Measurements from ENCODE around the gene DHX9.
A peak's percentile ranks its signal among the peaks of the same experiment; 100 is the strongest.

DHX9 gene

DNA sequence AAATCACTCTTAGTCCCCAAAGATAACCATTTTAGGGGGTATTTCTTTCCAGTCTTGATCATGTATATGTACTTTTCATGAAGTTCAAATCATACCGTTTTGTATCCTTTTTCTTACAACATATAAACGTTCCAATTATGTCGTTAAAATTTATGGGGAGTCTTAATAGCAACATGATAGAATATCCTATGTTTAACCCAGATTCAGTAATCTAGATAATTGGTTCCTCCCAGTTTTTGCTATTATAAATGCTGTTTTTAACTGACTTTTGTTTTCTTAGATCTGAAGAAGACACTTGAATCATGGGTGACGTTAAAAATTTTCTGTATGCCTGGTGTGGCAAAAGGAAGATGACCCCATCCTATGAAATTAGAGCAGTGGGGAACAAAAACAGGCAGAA, 3.1 kb downstream of the DHX9 start:
- no peak for DNase-seq

- no peak for DNase-seq
Measured at GRCh38 chr1:182845379-182845778, 6.2 kb downstream of the DHX9 start.

DNA sequence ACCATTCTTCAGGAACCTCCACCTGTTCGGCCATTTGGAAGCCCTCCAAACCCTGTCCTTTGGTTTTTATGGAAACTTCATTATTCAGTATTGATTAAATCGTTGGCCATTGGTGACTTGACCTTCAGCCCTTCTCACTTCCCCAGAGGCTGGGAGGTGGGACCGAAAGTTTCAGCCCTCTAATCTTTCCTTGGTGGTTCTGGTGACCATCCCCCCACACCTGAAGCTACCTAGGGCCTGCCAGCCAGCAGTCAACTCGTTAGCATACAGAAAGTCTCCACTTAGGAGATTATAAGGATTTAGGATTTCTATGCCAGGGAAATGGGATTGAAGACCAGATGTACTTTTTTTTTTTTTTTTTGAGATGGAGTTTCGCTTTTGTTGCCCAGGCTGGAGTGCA, 6.7 kb downstream of the DHX9 start:
- no peak for DNase-seq

DNA sequence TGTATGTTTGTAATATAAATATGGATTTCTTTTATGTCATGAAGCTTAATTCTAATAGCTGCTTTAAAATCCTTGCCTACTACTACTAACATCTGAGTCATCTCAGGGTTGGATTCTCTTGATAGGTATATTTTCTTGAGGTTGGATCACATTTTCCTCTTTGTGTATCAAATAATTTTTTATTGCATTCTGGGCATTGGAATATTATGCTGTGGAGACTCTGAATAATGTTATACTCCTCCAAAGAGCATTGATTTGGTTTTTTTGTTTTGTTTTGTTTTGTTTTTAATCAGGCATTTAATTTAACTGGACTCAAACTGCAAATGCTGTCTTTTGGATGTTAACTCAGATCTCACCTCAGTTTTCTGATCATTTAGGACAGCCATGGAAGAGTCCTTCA, 8.0 kb downstream of the DHX9 start:
- no peak for DNase-seq

DNA sequence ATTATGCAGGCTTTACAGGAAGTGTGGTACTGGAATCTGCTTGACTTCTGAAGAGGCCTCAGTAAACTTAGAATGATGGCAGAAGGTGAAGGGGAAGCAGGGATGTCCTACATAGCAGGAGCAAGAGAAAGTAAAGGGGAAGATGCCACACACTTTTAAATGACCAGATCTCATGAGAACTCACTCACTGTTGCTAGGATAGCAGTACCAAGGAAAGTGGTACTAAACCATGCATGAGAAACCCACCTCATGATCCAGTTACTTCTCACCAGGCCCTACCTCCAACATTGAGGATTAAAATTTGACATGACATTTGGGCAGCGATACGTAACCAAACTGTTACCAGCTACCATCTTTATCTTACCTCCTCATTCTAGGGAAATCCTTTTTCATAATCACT, 9.6 kb downstream of the DHX9 start:
- no peak for DNase-seq

- no peak for DNase-seq
Measured at GRCh38 chr1:182850319-182850718, 11.2 kb downstream of the DHX9 start.

DNA sequence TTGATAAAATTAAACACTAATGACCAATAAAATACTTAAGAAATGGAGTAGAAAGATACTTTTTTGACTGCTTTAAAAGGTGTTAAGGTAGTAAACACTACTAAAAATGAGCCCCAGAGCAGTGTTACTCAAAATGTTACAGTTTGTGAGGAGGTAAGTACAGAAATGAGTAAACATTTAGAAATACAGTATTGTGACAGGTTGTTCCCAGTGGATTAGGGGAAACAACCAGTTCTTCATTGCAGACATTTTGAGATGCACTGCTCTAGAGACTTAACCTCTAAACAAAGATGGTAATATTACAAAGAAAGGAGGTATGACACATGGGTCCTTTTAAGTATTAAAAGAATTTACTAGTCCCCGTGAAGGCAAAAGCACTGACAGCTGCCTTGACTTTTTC, 12.7 kb downstream of the DHX9 start:
- no peak for DNase-seq

DNA sequence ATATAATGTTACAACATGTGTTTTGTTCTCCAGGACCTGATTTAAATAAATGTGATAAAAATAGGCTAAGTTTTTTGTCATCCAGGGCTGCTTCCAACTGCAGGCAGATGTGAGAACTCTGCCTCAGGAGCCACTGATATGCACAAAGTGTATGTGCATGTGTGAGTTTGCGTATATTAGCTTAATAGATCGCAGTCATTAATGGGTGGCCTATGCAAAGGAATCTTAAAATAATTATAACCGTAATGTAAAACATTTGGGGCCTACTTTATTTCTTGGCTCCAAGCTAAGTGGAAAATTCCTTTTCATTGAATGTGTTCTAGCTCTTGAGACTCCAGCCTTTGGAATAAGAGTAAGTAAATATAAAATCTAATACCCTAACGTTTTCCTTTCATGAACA, 16.8 kb downstream of the DHX9 start:
- no peak for DNase-seq

GRCh38 chr1:182857212-182857611, 18.1 kb downstream of the DHX9 start:
- no peak for DNase-seq

- no peak for DNase-seq
Measured at GRCh38 chr1:182860658-182861057, 21.5 kb downstream of the DHX9 start.

DNA sequence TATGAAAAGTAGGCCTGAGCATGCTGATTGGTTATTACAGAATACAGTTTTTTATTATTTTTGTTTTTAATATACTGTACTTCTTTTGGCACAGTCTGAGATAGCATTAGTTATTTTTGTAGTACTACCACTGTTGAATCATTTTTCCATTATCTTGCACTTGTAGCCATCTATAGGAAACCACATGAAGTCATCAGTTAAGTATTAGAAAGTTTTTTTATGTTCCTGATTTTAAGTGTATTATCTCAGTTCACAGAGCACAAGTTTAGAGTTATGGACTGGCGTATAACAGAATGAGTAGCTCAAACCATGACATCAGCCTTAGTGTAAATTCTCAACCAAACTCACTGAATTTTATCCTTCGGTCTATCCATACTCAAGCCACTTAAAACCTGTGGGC, 22.8 kb downstream of the DHX9 start:
- no peak for DNase-seq

DNA sequence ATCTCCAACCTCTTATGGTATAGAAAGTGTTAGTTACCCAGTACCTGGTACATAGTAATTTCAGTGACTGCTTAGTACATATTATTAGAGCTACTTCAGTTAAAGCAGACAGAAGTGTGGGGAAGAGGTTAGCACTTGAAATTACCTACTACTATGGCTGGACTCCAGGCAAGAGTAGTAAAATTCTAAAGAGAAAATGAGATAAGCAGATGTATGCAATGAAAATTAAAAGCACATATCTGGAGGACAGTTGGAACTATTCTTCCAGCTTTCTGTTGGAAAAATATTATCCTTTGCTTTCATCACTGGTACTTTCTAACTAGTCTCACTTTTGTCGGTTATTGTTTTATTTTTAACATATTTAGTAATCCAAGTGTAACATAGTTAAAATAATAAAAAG, 23.7 kb downstream of the DHX9 start:
- DNase-seq: no peak

GRCh38 chr1:182863940-182864339, 24.8 kb downstream of the DHX9 start:
- DNase-seq: no peak

DNA sequence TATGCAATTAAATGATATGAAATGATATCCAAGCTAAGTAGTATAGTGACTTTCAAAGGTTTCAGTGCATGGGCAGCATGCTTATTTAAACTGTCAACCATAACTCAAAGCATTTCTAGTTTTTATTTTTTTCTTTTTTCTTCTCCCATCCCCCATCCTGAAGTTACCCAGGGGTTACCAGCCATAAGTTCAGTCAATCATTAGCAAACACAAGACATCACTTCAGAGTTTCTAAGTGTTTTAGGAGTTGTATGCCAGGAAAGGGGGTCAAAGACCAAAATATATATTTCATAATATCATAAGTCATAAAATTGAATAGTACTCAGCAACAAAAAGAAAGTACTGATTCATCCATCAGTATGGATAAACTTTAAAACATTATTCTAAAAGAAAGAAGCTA, 28.7 kb downstream of the DHX9 start:
- DNase-seq: no peak

GRCh38 chr1:182869241-182869666, 30.1 kb downstream of the DHX9 start:
- DNase-seq: no peak

GRCh38 chr1:182872881-182873280, 33.7 kb downstream of the DHX9 start:
- no peak for DNase-seq

- DNase-seq: no peak
Measured at GRCh38 chr1:182875889-182876288, 36.7 kb downstream of the DHX9 start.

DNA sequence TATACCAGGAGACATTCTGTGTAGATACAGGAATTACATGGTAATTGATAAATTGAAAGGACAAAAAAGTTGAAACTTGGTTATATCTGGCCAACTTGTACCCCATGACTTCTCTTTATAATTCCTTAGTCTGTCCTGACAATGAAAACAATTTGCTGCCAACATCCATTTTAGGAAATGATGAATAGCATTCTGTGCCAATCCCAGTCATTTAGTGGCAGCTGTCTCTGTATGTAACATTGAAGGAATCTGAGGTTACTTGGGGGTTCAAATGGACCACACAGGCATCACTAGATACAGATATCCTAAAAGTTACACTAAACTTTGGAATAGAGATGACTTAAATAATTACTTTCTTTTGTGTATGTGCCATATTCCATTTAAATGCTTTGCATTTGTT, 38.2 kb downstream of the DHX9 start:
- DNase-seq: no peak

- no peak for DNase-seq
Measured at GRCh38 chr1:182877842-182878241, 38.7 kb downstream of the DHX9 start.

- DNase-seq: no peak
Measured at GRCh38 chr1:182884872-182885271, 45.7 kb downstream of the DHX9 start.

DNA sequence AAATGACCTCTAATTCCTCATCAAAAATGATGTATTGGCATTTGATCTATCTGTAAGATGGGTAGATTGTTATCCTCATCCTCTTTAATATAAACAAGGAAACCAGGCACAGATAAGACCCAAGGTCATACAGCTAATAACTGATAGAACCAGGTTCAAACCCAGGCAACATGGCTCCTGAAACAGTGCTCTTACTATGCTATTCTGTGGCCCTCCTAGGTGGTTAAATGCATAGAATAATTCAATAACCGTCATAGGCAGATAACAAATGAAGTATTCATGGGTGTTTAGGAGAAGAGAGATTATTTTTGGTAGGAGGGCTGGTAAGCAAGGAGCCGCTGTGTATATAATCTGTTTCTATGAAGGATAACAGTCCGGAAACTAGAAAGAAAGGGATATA, 46.4 kb downstream of the DHX9 start:
- no peak for DNase-seq

DNA sequence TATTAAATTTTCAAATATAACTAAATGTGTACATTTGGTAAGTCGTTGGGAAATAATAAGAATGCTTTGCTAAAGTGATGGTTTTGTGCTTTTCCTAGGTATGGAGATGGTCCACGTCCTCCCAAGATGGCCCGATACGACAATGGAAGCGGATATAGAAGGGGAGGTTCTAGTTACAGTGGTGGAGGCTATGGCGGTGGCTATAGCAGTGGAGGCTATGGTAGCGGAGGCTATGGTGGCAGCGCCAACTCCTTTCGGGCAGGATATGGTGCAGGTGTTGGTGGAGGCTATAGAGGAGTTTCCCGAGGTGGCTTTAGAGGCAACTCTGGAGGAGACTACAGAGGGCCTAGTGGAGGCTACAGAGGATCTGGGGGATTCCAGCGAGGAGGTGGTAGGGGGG, 47.8 kb downstream of the DHX9 start:
- no peak for DNase-seq

- DNase-seq: no peak
Measured at GRCh38 chr1:182888736-182889531, 49.8 kb downstream of the DHX9 start.

GRCh38 chr1:182889997-182890396, 50.9 kb downstream of the DHX9 start:
- no peak for DNase-seq

- peak; percentile 24 for DNase-seq
Measured at GRCh38 chr1:182890927-182891610, 51.9 kb downstream of the DHX9 start.

Data from NCI-H524 treated with DMSO at 0.1 percent for 48 hours (cell line).